ENCODE measurements around the gene GPC3. TPM values are rescaled to one million over a fixed set of nuclear protein-coding genes. Genes with fewer than 3 reads are reported as not detected.

GPC3 gene
- total RNA-seq, 1 experiment from 2014 or later: 233 TPM

DNA sequence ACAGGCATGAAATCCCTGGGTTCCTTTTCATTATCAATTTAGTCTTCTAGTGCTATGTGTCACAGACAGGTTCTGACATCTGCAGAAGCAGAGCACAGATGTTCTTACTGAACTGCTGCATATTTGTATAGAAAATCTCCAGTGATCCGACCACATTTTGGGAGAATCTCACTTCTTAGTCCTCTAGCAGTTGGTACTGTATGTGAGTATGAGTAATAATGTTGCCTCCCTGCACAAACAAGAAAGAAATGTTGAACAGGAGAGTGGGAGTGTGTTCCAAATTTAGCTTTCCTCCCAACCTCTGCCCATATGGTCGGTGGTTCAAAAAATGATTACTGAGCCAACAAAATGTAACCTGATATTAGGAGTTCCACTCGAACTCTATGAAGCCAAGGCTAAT is 404.8 kb downstream of the GPC3 start:
- Mint-ChIP-seq H3K27me3 (ENCODE audit: insufficient read depth, unreplicated experiment) (no peaks in the 10 kb centered on the region), H3K4me3 (ENCODE audit: unreplicated experiment) (no peak overlapping the region), H3K27ac (ENCODE audit: unreplicated experiment) (no peak overlapping the region), H3K4me1 (ENCODE audit: low read depth, unreplicated experiment) (peaks cover 3% of the 10 kb centered on the region), H3K9me3 (ENCODE audit: unreplicated experiment) (no peaks in the 10 kb centered on the region), H3K36me3 (ENCODE audit: insufficient read depth, unreplicated experiment) (peaks cover 17% of the 10 kb centered on the region)
- H3K27me3 ChIP-seq (replicated peaks; ENCODE audit: control insufficient read depth, insufficient read depth, low read length): no peaks in the 10 kb centered on the region
- TF ChIP-seq, protein P1, sequence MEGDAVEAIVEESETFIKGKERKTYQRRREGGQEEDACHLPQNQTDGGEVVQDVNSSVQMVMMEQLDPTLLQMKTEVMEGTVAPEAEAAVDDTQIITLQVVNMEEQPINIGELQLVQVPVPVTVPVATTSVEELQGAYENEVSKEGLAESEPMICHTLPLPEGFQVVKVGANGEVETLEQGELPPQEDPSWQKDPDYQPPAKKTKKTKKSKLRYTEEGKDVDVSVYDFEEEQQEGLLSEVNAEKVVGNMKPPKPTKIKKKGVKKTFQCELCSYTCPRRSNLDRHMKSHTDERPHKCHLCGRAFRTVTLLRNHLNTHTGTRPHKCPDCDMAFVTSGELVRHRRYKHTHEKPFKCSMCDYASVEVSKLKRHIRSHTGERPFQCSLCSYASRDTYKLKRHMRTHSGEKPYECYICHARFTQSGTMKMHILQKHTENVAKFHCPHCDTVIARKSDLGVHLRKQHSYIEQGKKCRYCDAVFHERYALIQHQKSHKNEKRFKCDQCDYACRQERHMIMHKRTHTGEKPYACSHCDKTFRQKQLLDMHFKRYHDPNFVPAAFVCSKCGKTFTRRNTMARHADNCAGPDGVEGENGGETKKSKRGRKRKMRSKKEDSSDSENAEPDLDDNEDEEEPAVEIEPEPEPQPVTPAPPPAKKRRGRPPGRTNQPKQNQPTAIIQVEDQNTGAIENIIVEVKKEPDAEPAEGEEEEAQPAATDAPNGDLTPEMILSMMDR (IDR thresholded peaks at IDR 0.05; ENCODE audit: insufficient read depth in 1 of 2, low read depth in 1 of 2, low read length in 1 of 2, severe bottlenecking in 1 of 2, unreplicated experiment in 1 of 2): no peak
- H3K4me3 ChIP-seq (ENCODE audit: low read depth, low read length): no peak overlapping the region
- DNase-seq: no peak
- BruUV-seq (replicated peaks): no TSS peak
- no peaks in the 10 kb centered on the region; the same call in 1 of the 2 replicates for H3K4me1 ChIP-seq
- intact Hi-C loops (cut with micrococcal nuclease; ENCODE audit: unreplicated experiment): no loop called here
- CTCF ChIA-PET: no interaction called here
- H3K36me3 ChIP-seq (ENCODE audit: control insufficient read depth, insufficient read depth, low read length): no peaks in the 10 kb centered on the region
- H3K9me3 ChIP-seq: no peaks in the 10 kb centered on the region
- POLR2A ChIA-PET: no interaction called here

DNA sequence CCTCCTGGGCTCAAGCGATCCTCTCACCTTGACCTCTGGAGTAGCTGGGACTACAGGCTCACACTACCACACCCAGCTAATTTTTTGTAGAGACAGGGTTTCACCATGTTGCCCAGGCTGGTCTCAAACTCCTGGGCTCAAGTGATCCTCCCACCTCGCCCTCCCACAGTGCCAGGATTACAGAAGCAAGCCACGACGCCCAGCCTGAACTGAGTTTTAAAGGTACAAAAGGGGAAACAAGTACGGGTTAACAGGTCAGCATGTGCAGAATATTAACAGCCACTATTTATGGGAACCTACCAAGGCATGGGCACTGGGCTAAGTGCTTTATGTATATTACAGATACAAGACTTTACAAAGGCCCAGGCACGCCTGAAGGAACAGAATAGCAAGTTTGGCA is 405.8 kb downstream of the GPC3 start:
- Histone ChIP-seq H3K36me3 (ENCODE audit: control insufficient read depth, insufficient read depth, low read length) (no peaks in the 10 kb centered on the region), H3K4me3 (ENCODE audit: low read depth, low read length) (no peak overlapping the region), H3K9me3 (no peaks in the 10 kb centered on the region), H3K27me3 (replicated peaks; ENCODE audit: control insufficient read depth, insufficient read depth, low read length) (no peaks in the 10 kb centered on the region), H3K4me1 (no peaks in the 10 kb centered on the region)
- DNase-seq: no peak
- ChIA-PET POLR2A (no interaction called here), CTCF (no interaction called here)
- no TSS peak for BruUV-seq (replicated peaks)
- no peaks in the 10 kb centered on the region for H3K4me1 Mint-ChIP-seq (ENCODE audit: low read depth, unreplicated experiment)
- intact Hi-C loops (cut with micrococcal nuclease; ENCODE audit: unreplicated experiment): no loop called here
- no peak overlapping the region for H3K4me3 Mint-ChIP-seq (ENCODE audit: unreplicated experiment)
- no peaks in the 10 kb centered on the region for H3K27me3 Mint-ChIP-seq (ENCODE audit: insufficient read depth, unreplicated experiment)
- no peak overlapping the region for H3K27ac Mint-ChIP-seq (ENCODE audit: unreplicated experiment)
- H3K36me3 Mint-ChIP-seq (ENCODE audit: insufficient read depth, unreplicated experiment): peaks cover 8% of the 10 kb centered on the region
- TF ChIP-seq, protein P1 (IDR thresholded peaks at IDR 0.05; ENCODE audit: insufficient read depth in 1 of 2, low read depth in 1 of 2, low read length in 1 of 2, severe bottlenecking in 1 of 2, unreplicated experiment in 1 of 2): no peak
- H3K9me3 Mint-ChIP-seq (ENCODE audit: unreplicated experiment): no peaks in the 10 kb centered on the region

DNA sequence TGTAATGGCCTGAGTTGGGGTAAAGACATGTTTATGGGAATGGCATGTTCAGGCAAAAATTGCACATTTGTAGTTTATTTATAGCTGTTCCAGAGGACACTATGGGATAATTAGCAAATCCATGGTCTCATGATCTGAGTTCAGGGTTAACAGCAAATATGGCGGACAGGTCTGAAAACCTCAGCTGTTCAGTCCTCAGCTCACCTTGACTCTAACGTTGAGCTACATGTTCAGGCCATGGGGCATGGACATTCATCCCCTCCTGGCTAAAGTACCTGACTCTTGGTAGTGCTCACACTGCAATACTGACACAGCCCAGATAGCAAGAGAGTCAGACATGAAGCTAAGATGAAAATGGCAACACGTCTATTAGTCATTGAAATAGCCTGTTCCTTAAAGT is 408.5 kb downstream of the GPC3 start:
- CTCF ChIA-PET: no interaction called here
- intact Hi-C loops (cut with micrococcal nuclease; ENCODE audit: unreplicated experiment): no loop called here
- H3K27me3 ChIP-seq (replicated peaks; ENCODE audit: control insufficient read depth, insufficient read depth, low read length): no peaks in the 10 kb centered on the region
- TF ChIP-seq, protein P1 (IDR thresholded peaks at IDR 0.05; ENCODE audit: insufficient read depth in 1 of 2, low read depth in 1 of 2, low read length in 1 of 2, severe bottlenecking in 1 of 2, unreplicated experiment in 1 of 2): no peak
- H3K9me3 ChIP-seq: 0 out of 2 replicates have a peak, but pooled peaks cover 4% of the 10 kb centered on the region
- Mint-ChIP-seq H3K9me3 (ENCODE audit: unreplicated experiment) (peaks cover 7% of the 10 kb centered on the region), H3K36me3 (ENCODE audit: insufficient read depth, unreplicated experiment) (peaks cover 14% of the 10 kb centered on the region), H3K4me3 (ENCODE audit: unreplicated experiment) (no peak overlapping the region), H3K27me3 (ENCODE audit: insufficient read depth, unreplicated experiment) (no peaks in the 10 kb centered on the region), H3K4me1 (ENCODE audit: low read depth, unreplicated experiment) (no peaks in the 10 kb centered on the region), H3K27ac (ENCODE audit: unreplicated experiment) (no peak overlapping the region)
- no peak overlapping the region for H3K4me3 ChIP-seq (ENCODE audit: low read depth, low read length)
- no TSS peak for BruUV-seq (replicated peaks)
- H3K36me3 ChIP-seq (ENCODE audit: control insufficient read depth, insufficient read depth, low read length): no peaks in the 10 kb centered on the region
- no peaks in the 10 kb centered on the region for H3K4me1 ChIP-seq
- DNase-seq: no peak
- POLR2A ChIA-PET: no interaction called here
